Tibial nerve (tissue), 4 donors: ENCODE data around the gene TPBGL. TPM values are rescaled to one million over a fixed set of nuclear protein-coding genes. Genes with fewer than 3 reads are reported as not detected.
A peak's percentile ranks its signal among the peaks of the same experiment; 100 is the strongest.

Experiments
- DNase-seq, 2 donors: peaks; one replicate each; pipeline ENCODE4 v3.0.0-alpha.2; 2019; ENCODE audit warnings: low spot score in 2 of 2
- H3K27ac ChIP-seq, 4 donors: fragments of 200-600 bp; sonication (generic) in 3 of 4; one replicate each; pipeline ENCODE4 v1.5.1; 2017 to 2019; ENCODE audit warnings: mild to moderate bottlenecking in 1 of 4
- H3K27me3 ChIP-seq, 2 donors: fragments of 200-600 bp; sonication (generic) in 1 of 2; one replicate each; pipeline versions ENCODE4 v1.5.1 to v1.6.0; 2017 to 2019
- H3K36me3 ChIP-seq, 3 donors: fragments of 200-600 bp; sonication (generic); one replicate each; pipeline ENCODE4 v1.5.1; 2018 to 2019
- H3K4me1 ChIP-seq, 4 donors: fragments of 200-600 bp; sonication (generic) in 3 of 4; one replicate each; pipeline ENCODE4 v1.5.1; 2017 to 2019
- H3K4me3 ChIP-seq, 4 donors: fragments of 200-600 bp; sonication (generic) in 3 of 4; one replicate each; pipeline ENCODE4 v1.5.1; 2017 to 2019; ENCODE audit warnings: mild to moderate bottlenecking in 1 of 4, moderate library complexity in 1 of 4
- H3K9me3 ChIP-seq, 4 donors: fragments of 200-600 bp; sonication (generic) in 3 of 4; one replicate each; pipeline ENCODE4 v1.5.1; 2017 to 2019
- CTCF ChIP-seq, 5 experiments: fragments of 200-600 bp in 3 of 5; fragments of 450-650 bp in 2 of 5; sonication (generic) in 3 of 5; IDR thresholded peaks; one replicate each; pipeline ENCODE4 v1.5.1; 2016 to 2019; ENCODE audit warnings: antibody characterized with exemption in 5 of 5, mild to moderate bottlenecking in 3 of 5, moderate library complexity in 2 of 5
- EP300 ChIP-seq, 2 donors: sonication (generic); formaldehyde crosslinking; IDR thresholded peaks; one replicate each; pipeline ENCODE4 v1.6.1; 2017; ENCODE audit warnings: antibody characterized with exemption in 2 of 2, mild to moderate bottlenecking in 1 of 2
- POLR2A ChIP-seq, 2 donors: fragments of 450-650 bp; IDR thresholded peaks; one replicate each; pipeline ENCODE4 v1.6.1; 2017; ENCODE audit warnings: antibody characterized with exemption in 2 of 2, mild to moderate bottlenecking in 2 of 2, moderate library complexity in 2 of 2
- WGBS, 2 donors: methylation state at CpG; one replicate each; pipeline ENCODE4 v1.1.5; 2018; 5-methylcytosine and 5-hydroxymethylcytosine counted together
- total RNA-seq, 4 donors: library from RNA; depleted of rRNA; stranded (reverse); fragments of >200 nt; gene quantifications; one replicate each; pipeline ENCODE4 v1.1.0, GENCODE V29; 2016

The TPBGL gene
- total RNA-seq, 4 donors from 2014 or later: 1.0 to 1.5 (median 1.1) TPM; not detected in 1

- no peak for DNase-seq
- no peaks in the 10 kb centered on the region for H3K27me3 ChIP-seq
- no peaks in the 10 kb centered on the region for H3K4me1 ChIP-seq
- WGBS, 2 donors: 79 to 86% methylated on average over 5 of the region's 5 CpGs
- H3K36me3 ChIP-seq: no peaks in the 10 kb centered on the region
- TF ChIP-seq POLR2A (IDR thresholded peaks at IDR 0.05) (no peak), EP300 (IDR thresholded peaks at IDR 0.05) (no peak), CTCF (IDR thresholded peaks at IDR 0.05) (no peak)
- H3K9me3 ChIP-seq: no peaks in the 10 kb centered on the region
- no peak overlapping the region for H3K27ac ChIP-seq
- no peak overlapping the region for H3K4me3 ChIP-seq
Measured at GRCh38 chr11:75212411-75212810, 28.2 kb upstream of the TPBGL start.

GRCh38 chr11:75214411-75214821 lies 26.2 kb upstream of the TPBGL start:
- Histone ChIP-seq H3K4me3 (no peak overlapping the region), H3K27ac (no peak overlapping the region), H3K4me1 (no peaks in the 10 kb centered on the region), H3K36me3 (no peaks in the 10 kb centered on the region), H3K27me3 (no peaks in the 10 kb centered on the region), H3K9me3 (no peaks in the 10 kb centered on the region)
- DNase-seq: peak; percentile 63 to 84
- 1 to 4% methylated on average over 8 of the region's 8 CpGs for WGBS, 2 donors
- no peak for TF ChIP-seq EP300 (IDR thresholded peaks at IDR 0.05)
- no peak for TF ChIP-seq CTCF (IDR thresholded peaks at IDR 0.05)
- TF ChIP-seq POLR2A (IDR thresholded peaks at IDR 0.05): no peak

DNA sequence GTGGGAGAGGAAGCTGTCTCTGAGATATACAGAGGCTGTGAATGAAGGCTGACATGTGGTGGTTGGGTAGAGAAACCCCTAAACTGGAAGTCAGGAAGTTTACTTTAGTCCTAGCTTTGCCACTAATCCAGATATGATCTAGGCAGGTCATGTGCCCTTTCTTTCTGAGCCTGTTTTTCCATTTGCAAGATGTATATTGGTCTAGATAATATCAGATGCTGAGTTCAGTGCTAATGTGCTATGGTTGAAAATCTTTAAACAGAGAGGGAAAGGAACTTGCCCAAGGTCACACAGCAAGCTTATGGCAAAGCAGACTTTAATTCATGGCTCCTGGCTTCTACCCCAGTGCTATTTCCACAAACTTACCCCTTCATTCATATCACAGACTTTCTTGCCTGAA lies 25.7 kb upstream of the TPBGL start:
- DNase-seq: no peak
- H3K27me3 ChIP-seq: no peaks in the 10 kb centered on the region
- H3K27ac ChIP-seq: no peak overlapping the region
- no peak for TF ChIP-seq POLR2A (IDR thresholded peaks at IDR 0.05)
- no peak for TF ChIP-seq EP300 (IDR thresholded peaks at IDR 0.05)
- TF ChIP-seq CTCF (IDR thresholded peaks at IDR 0.05): no peak
- no peaks in the 10 kb centered on the region for H3K4me1 ChIP-seq
- no peak overlapping the region for H3K4me3 ChIP-seq
- no peaks in the 10 kb centered on the region for H3K36me3 ChIP-seq
- no peaks in the 10 kb centered on the region for H3K9me3 ChIP-seq

GRCh38 chr11:75219869-75220268 lies 20.7 kb upstream of the TPBGL start:
- Histone ChIP-seq H3K27ac (no peak overlapping the region), H3K4me3 (no peak overlapping the region), H3K27me3 (no peaks in the 10 kb centered on the region), H3K4me1 (no peaks in the 10 kb centered on the region), H3K36me3 (no peaks in the 10 kb centered on the region), H3K9me3 (no peaks in the 10 kb centered on the region)
- no peak for DNase-seq
- 47 to 50% methylated on average over 2 of the region's 2 CpGs for WGBS, 2 donors
- TF ChIP-seq EP300 (IDR thresholded peaks at IDR 0.05) (no peak), CTCF (IDR thresholded peaks at IDR 0.05) (no peak), POLR2A (IDR thresholded peaks at IDR 0.05) (no peak)

DNA sequence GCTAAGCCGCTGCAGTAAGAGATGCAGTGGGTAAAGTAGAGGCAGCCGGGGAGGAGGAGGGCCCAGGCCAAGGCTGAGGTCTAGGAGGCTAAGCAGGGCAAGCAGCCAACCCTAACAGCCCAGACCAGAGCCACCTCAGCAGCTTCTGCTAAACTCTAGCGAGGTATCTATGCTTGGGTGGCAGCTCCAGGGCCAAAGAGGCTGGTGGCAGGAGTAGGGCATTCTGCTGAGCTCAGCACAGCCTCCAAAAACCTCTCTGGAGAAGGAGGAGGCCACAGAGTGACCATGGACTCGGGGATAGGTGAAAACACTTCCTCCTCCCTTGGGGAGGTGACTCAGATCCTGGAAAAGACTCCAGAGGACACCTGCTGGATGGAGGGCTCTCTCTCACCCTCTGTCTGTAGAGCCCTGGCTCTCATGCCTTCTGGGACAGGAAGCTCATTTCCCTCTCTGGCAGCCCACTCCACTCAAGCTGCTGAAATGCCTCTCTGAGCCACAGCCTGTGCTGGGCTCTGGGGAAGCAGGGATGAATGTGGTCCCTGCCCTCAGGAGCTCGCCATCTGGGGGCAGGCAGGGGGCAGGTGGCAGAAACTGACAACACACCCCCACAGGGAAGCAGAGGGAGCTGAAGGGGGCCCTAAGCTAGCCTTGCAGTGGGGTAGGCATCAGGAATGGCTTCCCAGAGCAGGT lies 16.5 kb upstream of the TPBGL start:
- 43 to 57% methylated on average over 5 of the region's 5 CpGs for WGBS, 2 donors
- no peaks in the 10 kb centered on the region for H3K9me3 ChIP-seq
- no peak overlapping the region for H3K4me3 ChIP-seq
- H3K27me3 ChIP-seq: no peaks in the 10 kb centered on the region
- DNase-seq: no peak
- TF ChIP-seq POLR2A (IDR thresholded peaks at IDR 0.05) (no peak), CTCF (IDR thresholded peaks at IDR 0.05) (no peak), EP300 (IDR thresholded peaks at IDR 0.05) (no peak)
- no peaks in the 10 kb centered on the region for H3K4me1 ChIP-seq
- H3K27ac ChIP-seq: no peak overlapping the region
- no peaks in the 10 kb centered on the region for H3K36me3 ChIP-seq
